ENCODE measurements around the gene PTPRZ1.

Gene PTPRZ1

GRCh38 chr7:121885166-121885920, 12.4 kb downstream of the PTPRZ1 start:
- no peak for DNase-seq (ENCODE audit: low read depth)
- TF ChIP-seq CTCF (conservative IDR thresholded peaks at IDR 0.05; ENCODE audit: control insufficient read depth, insufficient read depth, low read depth, low read length): no peak
- no peak overlapping the region for H3K4me3 ChIP-seq (ENCODE audit: control insufficient read depth, low read depth, low read length)

DNA sequence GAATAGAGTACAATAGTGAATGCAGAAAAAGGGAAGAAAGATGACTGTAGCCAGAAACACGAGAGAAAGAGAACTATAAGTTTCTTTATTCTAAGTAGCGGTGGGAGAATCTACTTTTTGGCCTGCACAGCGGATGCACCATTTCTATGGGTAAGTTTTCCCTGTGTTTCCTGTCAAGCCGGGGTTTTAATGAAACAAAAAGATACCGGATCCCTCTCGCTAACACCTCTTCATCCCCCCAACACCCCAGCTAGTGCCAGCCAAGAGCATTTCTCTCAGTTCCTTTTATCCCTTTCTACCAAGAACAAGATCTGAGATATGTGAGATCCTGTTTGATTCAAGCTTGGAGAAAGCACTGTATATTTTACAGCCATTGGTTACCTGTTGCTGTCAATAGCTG, 14.7 kb downstream of the PTPRZ1 start:
- TF ChIP-seq CTCF (conservative IDR thresholded peaks at IDR 0.05; ENCODE audit: control insufficient read depth, insufficient read depth, low read depth, low read length): no peak
- H3K4me3 ChIP-seq (ENCODE audit: control insufficient read depth, low read depth, low read length): no peak overlapping the region
- no peak for DNase-seq (ENCODE audit: low read depth)

DNA sequence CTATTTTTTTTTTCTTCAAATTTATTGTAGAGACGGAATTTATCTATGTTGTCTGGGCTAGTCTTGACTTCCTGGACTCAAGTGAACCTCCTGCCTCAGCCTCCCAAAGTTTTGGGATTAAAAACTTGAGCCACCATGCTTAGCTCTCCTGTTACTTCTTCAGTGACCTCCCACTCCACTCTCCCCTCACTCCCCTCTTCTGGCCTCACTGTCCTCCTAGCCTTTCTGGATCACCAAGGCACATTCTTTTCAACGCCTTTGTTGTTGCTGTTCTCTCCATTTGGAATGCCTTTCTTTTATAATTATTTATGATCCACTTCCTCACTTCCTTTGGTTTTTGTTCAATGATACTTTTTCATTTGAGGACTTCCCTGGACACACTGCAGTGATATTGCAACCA, 17.9 kb downstream of the PTPRZ1 start:
- DNase-seq (ENCODE audit: low read depth): no peak
- H3K4me3 ChIP-seq (ENCODE audit: control insufficient read depth, low read depth, low read length): no peak overlapping the region
- no peak for TF ChIP-seq CTCF (conservative IDR thresholded peaks at IDR 0.05; ENCODE audit: control insufficient read depth, insufficient read depth, low read depth, low read length)

GRCh38 chr7:121891731-121892130, 18.8 kb downstream of the PTPRZ1 start:
- DNase-seq (ENCODE audit: low read depth): no peak
- no peak for TF ChIP-seq CTCF (conservative IDR thresholded peaks at IDR 0.05; ENCODE audit: control insufficient read depth, insufficient read depth, low read depth, low read length)
- H3K4me3 ChIP-seq (ENCODE audit: control insufficient read depth, low read depth, low read length): no peak overlapping the region

- no peak for TF ChIP-seq CTCF (conservative IDR thresholded peaks at IDR 0.05; ENCODE audit: control insufficient read depth, insufficient read depth, low read depth, low read length)
- DNase-seq (ENCODE audit: low read depth): no peak
- H3K4me3 ChIP-seq (ENCODE audit: control insufficient read depth, low read depth, low read length): no peak overlapping the region
Measured at GRCh38 chr7:121901026-121901425, 28.1 kb downstream of the PTPRZ1 start.

- no peak for DNase-seq (ENCODE audit: low read depth)
- H3K4me3 ChIP-seq (ENCODE audit: control insufficient read depth, low read depth, low read length): no peak overlapping the region
- no peak for TF ChIP-seq CTCF (conservative IDR thresholded peaks at IDR 0.05; ENCODE audit: control insufficient read depth, insufficient read depth, low read depth, low read length)
Measured at GRCh38 chr7:121904120-121904519, 31.2 kb downstream of the PTPRZ1 start.
